ENCODE results near the gene SHKBP1. TPM values are rescaled to one million over a fixed set of nuclear protein-coding genes. Genes with fewer than 3 reads are reported as not detected.

SHKBP1 gene
- total and polyA plus RNA-seq, 10 of the 15 experiments (the other 5 are each of a cell fraction or from before 2014, with no cell fraction given), result 2.3 to 123 (median 67.0) TPM

DNA sequence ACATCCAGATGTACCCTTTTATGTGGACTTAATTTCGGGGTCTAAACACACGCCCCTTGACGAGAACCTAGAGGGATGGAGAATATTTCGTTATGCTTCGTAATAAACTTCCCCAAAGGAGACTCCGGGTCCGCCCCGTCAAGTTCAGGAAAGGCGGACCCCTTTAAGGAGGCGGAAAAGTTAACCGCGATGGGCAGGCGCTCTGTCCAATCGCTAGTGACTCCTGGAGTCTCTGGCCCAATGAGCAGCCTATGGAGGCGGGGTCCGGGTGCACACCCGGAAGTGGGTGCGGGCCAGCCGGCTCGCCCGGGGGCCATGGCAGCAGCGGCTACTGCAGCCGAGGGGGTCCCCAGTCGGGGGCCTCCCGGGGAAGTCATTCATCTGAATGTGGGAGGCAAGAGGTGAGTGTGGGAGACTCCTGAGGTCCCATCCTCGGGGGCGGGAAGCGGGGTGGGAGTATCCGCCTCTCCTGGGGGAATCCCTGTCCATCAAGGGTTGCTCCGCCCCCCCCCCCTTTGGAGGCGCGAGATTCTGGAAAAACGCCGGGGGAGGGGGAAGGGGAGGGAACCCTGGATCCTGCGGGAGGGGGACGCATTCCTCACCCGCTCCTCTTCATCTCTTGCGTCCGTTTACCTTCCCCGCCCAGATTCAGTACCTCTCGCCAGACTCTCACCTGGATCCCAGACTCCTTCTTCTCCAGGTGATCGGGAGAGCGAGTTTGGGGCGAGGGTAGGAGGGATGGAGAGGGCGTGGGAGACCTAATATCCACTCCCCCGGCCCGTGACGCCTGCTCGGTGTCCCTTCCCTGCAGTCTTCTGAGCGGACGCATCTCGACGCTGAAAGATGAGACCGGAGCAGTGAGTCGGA is at the start of gene SHKBP1 (continued):
- TF ChIP-seq MYC (IDR thresholded peaks at IDR 0.05; ENCODE audit: insufficient read depth, insufficient read length, insufficient replicate concordance, low read length, severe bottlenecking) (no peak), POLR2AphosphoS5 (IDR thresholded peaks at IDR 0.05; ENCODE audit: low read length) (peak; percentile 71; the same call in 1 of the 2 replicates), GATAD2B (conservative IDR thresholded peaks at IDR 0.05; ENCODE audit: low read depth) (peak; percentile 90), NFXL1 (IDR thresholded peaks at IDR 0.05; ENCODE audit: borderline replicate concordance) (no peak), NFYA (IDR thresholded peaks at IDR 0.05; ENCODE audit: borderline replicate concordance, low read depth, low read length) (peak; percentile 89), SRF (IDR thresholded peaks at IDR 0.05; ENCODE audit: low read depth in 2 of 2, low read length in 2 of 2) (0 out of 4 replicates have a peak, but pooled peaks of 1 of the 2 experiments have one; percentile 15), TAF1 (IDR thresholded peaks at IDR 0.05; ENCODE audit: borderline replicate concordance, low read depth, low read length) (peak; percentile 82; the same call in 1 of the 2 replicates), RB1 (IDR thresholded peaks at IDR 0.05; ENCODE audit: borderline replicate concordance) (peak; percentile 60; the same call in 1 of the 2 replicates), NBN (IDR thresholded peaks at IDR 0.05) (0 out of 2 replicates have a peak, but pooled peaks have one; percentile 24), POLR2A (IDR thresholded peaks at IDR 0.05; ENCODE audit: low read depth, low read length) (peak; percentile 84), FOS (IDR thresholded peaks at IDR 0.05; ENCODE audit: borderline replicate concordance, extremely low read depth, insufficient read length) (peak; percentile 97), KAT2A (conservative IDR thresholded peaks at IDR 0.05; ENCODE audit: control insufficient read depth, low read depth, low read length) (no peak), SIX5 (IDR thresholded peaks at IDR 0.05; ENCODE audit: low read depth, low read length, severe bottlenecking) (peak; percentile 26), TCF12 (IDR thresholded peaks at IDR 0.05; ENCODE audit: low read depth, low read length) (0 out of 2 replicates have a peak, but pooled peaks have one; percentile 21)
- TF ChIP-seq, protein P1, sequence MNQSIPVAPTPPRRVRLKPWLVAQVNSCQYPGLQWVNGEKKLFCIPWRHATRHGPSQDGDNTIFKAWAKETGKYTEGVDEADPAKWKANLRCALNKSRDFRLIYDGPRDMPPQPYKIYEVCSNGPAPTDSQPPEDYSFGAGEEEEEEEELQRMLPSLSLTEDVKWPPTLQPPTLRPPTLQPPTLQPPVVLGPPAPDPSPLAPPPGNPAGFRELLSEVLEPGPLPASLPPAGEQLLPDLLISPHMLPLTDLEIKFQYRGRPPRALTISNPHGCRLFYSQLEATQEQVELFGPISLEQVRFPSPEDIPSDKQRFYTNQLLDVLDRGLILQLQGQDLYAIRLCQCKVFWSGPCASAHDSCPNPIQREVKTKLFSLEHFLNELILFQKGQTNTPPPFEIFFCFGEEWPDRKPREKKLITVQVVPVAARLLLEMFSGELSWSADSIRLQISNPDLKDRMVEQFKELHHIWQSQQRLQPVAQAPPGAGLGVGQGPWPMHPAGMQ (IDR thresholded peaks at IDR 0.05; ENCODE audit: borderline replicate concordance), result no peak
- TF ChIP-seq, protein P2, sequence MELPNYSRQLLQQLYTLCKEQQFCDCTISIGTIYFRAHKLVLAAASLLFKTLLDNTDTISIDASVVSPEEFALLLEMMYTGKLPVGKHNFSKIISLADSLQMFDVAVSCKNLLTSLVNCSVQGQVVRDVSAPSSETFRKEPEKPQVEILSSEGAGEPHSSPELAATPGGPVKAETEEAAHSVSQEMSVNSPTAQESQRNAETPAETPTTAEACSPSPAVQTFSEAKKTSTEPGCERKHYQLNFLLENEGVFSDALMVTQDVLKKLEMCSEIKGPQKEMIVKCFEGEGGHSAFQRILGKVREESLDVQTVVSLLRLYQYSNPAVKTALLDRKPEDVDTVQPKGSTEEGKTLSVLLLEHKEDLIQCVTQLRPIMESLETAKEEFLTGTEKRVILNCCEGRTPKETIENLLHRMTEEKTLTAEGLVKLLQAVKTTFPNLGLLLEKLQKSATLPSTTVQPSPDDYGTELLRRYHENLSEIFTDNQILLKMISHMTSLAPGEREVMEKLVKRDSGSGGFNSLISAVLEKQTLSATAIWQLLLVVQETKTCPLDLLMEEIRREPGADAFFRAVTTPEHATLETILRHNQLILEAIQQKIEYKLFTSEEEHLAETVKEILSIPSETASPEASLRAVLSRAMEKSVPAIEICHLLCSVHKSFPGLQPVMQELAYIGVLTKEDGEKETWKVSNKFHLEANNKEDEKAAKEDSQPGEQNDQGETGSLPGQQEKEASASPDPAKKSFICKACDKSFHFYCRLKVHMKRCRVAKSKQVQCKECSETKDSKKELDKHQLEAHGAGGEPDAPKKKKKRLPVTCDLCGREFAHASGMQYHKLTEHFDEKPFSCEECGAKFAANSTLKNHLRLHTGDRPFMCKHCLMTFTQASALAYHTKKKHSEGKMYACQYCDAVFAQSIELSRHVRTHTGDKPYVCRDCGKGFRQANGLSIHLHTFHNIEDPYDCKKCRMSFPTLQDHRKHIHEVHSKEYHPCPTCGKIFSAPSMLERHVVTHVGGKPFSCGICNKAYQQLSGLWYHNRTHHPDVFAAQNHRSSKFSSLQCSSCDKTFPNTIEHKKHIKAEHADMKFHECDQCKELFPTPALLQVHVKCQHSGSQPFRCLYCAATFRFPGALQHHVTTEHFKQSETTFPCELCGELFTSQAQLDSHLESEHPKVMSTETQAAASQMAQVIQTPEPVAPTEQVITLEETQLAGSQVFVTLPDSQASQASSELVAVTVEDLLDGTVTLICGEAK (IDR thresholded peaks at IDR 0.05; ENCODE audit: borderline replicate concordance), result peak; percentile 73; the same call in 1 of the 2 replicates
- TF ChIP-seq, protein P3, sequence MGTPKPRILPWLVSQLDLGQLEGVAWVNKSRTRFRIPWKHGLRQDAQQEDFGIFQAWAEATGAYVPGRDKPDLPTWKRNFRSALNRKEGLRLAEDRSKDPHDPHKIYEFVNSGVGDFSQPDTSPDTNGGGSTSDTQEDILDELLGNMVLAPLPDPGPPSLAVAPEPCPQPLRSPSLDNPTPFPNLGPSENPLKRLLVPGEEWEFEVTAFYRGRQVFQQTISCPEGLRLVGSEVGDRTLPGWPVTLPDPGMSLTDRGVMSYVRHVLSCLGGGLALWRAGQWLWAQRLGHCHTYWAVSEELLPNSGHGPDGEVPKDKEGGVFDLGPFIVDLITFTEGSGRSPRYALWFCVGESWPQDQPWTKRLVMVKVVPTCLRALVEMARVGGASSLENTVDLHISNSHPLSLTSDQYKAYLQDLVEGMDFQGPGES (IDR thresholded peaks at IDR 0.05), result peak; percentile 96
- TF ChIP-seq, protein P4, sequence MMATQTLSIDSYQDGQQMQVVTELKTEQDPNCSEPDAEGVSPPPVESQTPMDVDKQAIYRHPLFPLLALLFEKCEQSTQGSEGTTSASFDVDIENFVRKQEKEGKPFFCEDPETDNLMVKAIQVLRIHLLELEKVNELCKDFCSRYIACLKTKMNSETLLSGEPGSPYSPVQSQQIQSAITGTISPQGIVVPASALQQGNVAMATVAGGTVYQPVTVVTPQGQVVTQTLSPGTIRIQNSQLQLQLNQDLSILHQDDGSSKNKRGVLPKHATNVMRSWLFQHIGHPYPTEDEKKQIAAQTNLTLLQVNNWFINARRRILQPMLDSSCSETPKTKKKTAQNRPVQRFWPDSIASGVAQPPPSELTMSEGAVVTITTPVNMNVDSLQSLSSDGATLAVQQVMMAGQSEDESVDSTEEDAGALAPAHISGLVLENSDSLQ (IDR thresholded peaks at IDR 0.05), result peak; percentile 99
